HepG2 (cell line): Measurements from ENCODE around the gene SHANK2. TPM values are rescaled to one million over a fixed set of nuclear protein-coding genes. Genes with fewer than 3 reads are reported as not detected.

Experiments
- ATAC-seq: fragments of 200-7000 bp; cut with Tn5 transposase; 3 replicates; pipeline ENCODE4 v1.9.1; 2020; ENCODE audit warnings: mild to moderate bottlenecking, moderate library complexity
- BruUV-seq: library from RNA; stranded (reverse); fragments of 400-500 nt; replicated peaks from 2 replicates; lab custom pipeline; 2021; lab: Mats Ljungman, UMichigan
- CTCF ChIA-PET: fragments of 300-600 bp; formaldehyde crosslinking; extraction: SDS; loops from one replicate; lab custom pipeline; 2021; ENCODE audit warnings: low total read pairs, inconsistent platforms, low intra/inter-chr PET ratio; lab: Yijun Ruan, JAX
- POLR2A ChIA-PET: fragments of 350-600 bp; sonication (Branson Sonifier 250); formaldehyde crosslinking; loops from one replicate; lab custom pipeline; 2020; ENCODE audit warnings: antibody characterized with exemption, inconsistent platforms; lab: Yijun Ruan, JAX
- DNase-seq: peaks from one replicate; pipeline ENCODE4 v3.0.0-alpha.2; 2015; ENCODE audit warnings: low spot score
- FAIRE-seq: peaks from 3 replicates; lab custom pipeline; 2011; peaks lifted over from hg19 to GRCh38; lab: Jason Lieb, UNC
- H2AFZ ChIP-seq: one replicate; pipeline ENCODE4 v1.6.1; 2011; ENCODE audit warnings: low read length, inconsistent platforms
- H3K27ac ChIP-seq: fragments of 300-600 bp; 3 replicates; pipeline ENCODE4 v1.8.0; 2011; ENCODE audit warnings: mixed run types, mild to moderate bottlenecking, mixed read lengths, low read length, inconsistent platforms; ENCODE audit not compliant: insufficient read depth; ENCODE audit errors: extremely low read length
- H3K27me3 ChIP-seq, 2 experiments: fragments of 200-600 bp in 1 of 2; 2 replicates in 1 of 2; 3 replicates in 1 of 2; pipeline versions ENCODE4 v1.6.0 to v1.8.0; 2011; ENCODE audit warnings: low read length in 2 of 2, mild to moderate bottlenecking in 2 of 2, moderate library complexity in 2 of 2, inconsistent platforms in 1 of 2; ENCODE audit not compliant: insufficient read depth in 2 of 2, control insufficient read depth in 1 of 2
- H3K36me3 ChIP-seq, 2 experiments: fragments of 200-600 bp in 1 of 2; replicated peaks in 1 of 2; 2 replicates in 1 of 2; 3 replicates in 1 of 2; pipeline versions ENCODE4 v1.5.1 to v1.8.0; 2011; ENCODE audit warnings: low read length in 2 of 2, inconsistent platforms in 1 of 2; ENCODE audit not compliant: insufficient read depth in 2 of 2, control insufficient read depth in 1 of 2
- H3K4me1 ChIP-seq: 2 replicates; pipeline ENCODE4 v1.5.1; 2012; ENCODE audit warnings: low read length, inconsistent platforms; ENCODE audit not compliant: insufficient read depth
- H3K4me2 ChIP-seq: 2 replicates; pipeline ENCODE4 v1.6.0; 2011; ENCODE audit warnings: low read depth, low read length, inconsistent platforms
- H3K4me3 ChIP-seq, 3 experiments: fragments of 200-600 bp in 1 of 3; sonication (generic), shearing (Covaris generic) in 1 of 3; replicated peaks in 1 of 3; 2 replicates each; pipeline ENCODE4 v1.5.1; 2011 to 2016; ENCODE audit warnings: low read length in 3 of 3, inconsistent platforms in 2 of 3, low read depth in 2 of 3, mild to moderate bottlenecking in 2 of 3, control low read depth in 1 of 3, mixed read lengths in 1 of 3; ENCODE audit not compliant: insufficient read depth in 1 of 3
- H3K79me2 ChIP-seq: one replicate; pipeline ENCODE4 v1.6.1; 2011; ENCODE audit warnings: low read length, inconsistent platforms; ENCODE audit not compliant: insufficient read depth
- H3K9ac ChIP-seq: 2 replicates; pipeline ENCODE4 v1.6.0; 2011; ENCODE audit warnings: mild to moderate bottlenecking, low read depth, low read length, inconsistent platforms; ENCODE audit not compliant: insufficient read depth
- H3K9me3 ChIP-seq: 2 replicates; pipeline ENCODE4 v1.5.1; 2012; ENCODE audit warnings: mild to moderate bottlenecking, low read length
- H4K20me1 ChIP-seq: 2 replicates; pipeline ENCODE4 v1.6.0; 2011; ENCODE audit warnings: inconsistent platforms, mild to moderate bottlenecking, low read length, moderate library complexity; ENCODE audit not compliant: insufficient read depth
- HCFC1 ChIP-seq: fragments of 150-350 bp; IDR thresholded peaks from 2 replicates; pipeline ENCODE4 v1.6.1; 2014; ENCODE audit warnings: low read depth, low read length
- HOXA7 ChIP-seq: sonication (generic); formaldehyde crosslinking; IDR thresholded peaks from 2 replicates; pipeline ENCODE4 v1.8.1; 2022; ENCODE audit warnings: mild to moderate bottlenecking, missing genetic modification reagents, moderate library complexity
- NFKBIZ ChIP-seq: IDR thresholded peaks from 2 replicates; pipeline ENCODE4 v1.6.1; 2018; ENCODE audit warnings: missing genetic modification reagents, missing compliant biosample characterization
- RARA ChIP-seq: IDR thresholded peaks from 2 replicates; pipeline ENCODE4 v1.6.1; 2016; ENCODE audit warnings: missing genetic modification reagents, missing compliant biosample characterization
- WGBS: methylation state at CpG from one replicate; pipeline ENCODE4 v1.1.6; 2017; ENCODE audit warnings: low lambda C conversion rate; 5-methylcytosine and 5-hydroxymethylcytosine counted together
- in situ Hi-C: cut with HindIII; loops from 2 replicates; pipeline ENCODE4 v1.10.0; 2017; ENCODE audit warnings: low pct_unique_long_range_greater_than_20kb; ENCODE audit not compliant: extremely low pct_ligation_motif_present
- intact Hi-C: fragments of 100-400 bp; cut with micrococcal nuclease; formaldehyde crosslinking; loops from one replicate; pipeline ENCODE4 v1.10.0; 2022; ENCODE audit not compliant: unreplicated experiment
- polyA plus RNA-seq, 8 experiments: library from polyadenylated mRNA; depleted of rRNA in 3 of 8; stranded (reverse) in 7 of 8; unstranded in 1 of 8; fragments of >200 nt; fragmentation: Illumina TruSeq in 4 of 8; extraction: Trizol in 4 of 8; gene quantifications; 2 replicates each; pipeline versions ENCODE4 v1.2.1 to v1.2.3, GENCODE V29; 2011 to 2016; ENCODE audit warnings: low read depth in 4 of 8, missing spikeins in 1 of 8, mixed read lengths in 1 of 8; ENCODE audit not compliant: insufficient read depth in 1 of 8
- total RNA-seq, 5 experiments: library from RNA; depleted of rRNA; stranded (reverse); fragments of >200 nt; fragmentation: Illumina TruSeq; extraction: Trizol; gene quantifications; 2 replicates each; pipeline ENCODE4 v1.2.3, GENCODE V29; 2016; ENCODE audit warnings: low read depth in 1 of 5
- TF ChIP-seq, protein P1 (sequence below): sonication (generic); formaldehyde crosslinking; conservative IDR thresholded peaks from 2 replicates; pipeline ENCODE4 v1.4.0; 2020; ENCODE audit warnings: mild to moderate bottlenecking, missing genetic modification reagents, moderate library complexity
- TF ChIP-seq, protein P2 (sequence below): sonication (generic); formaldehyde crosslinking; IDR thresholded peaks from 2 replicates; pipeline ENCODE4 v1.8.0; 2022; ENCODE audit warnings: mild to moderate bottlenecking, missing genetic modification reagents
- TF ChIP-seq, protein P3 (sequence below): sonication (generic); IDR thresholded peaks from 2 replicates; pipeline ENCODE4 v1.6.1; 2016; ENCODE audit warnings: low read depth, borderline replicate concordance
- TF ChIP-seq, protein P4 (sequence below): sonication (generic); formaldehyde crosslinking; IDR thresholded peaks from 2 replicates; pipeline ENCODE4 v1.4.0; 2020; ENCODE audit warnings: mild to moderate bottlenecking, missing genetic modification reagents

The SHANK2 gene
- total and polyA plus RNA-seq, 2 of the 13 experiments (the other 11 are each of a cell fraction or from before 2014, with no cell fraction given): 10.2 to 13.0 TPM

DNA sequence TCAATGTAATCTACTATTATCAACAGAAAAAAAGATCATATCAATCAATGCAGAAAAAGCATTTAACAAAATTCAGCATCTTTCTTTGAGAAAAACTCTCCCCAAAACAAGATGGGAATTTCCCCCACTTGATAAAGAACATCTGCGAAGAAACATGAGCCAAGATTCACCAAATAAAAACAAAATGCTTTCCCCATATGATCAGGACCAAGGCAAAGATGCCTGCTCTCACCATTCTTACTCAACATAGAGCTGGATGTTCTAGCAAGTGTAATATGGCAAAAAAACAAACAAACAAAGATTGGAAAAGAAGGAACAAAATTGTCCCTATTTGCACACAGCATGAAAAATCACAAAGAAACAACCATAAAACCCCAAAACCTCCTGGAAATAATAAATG lies 23.4 kb downstream of the SHANK2 start (continued):
- TF ChIP-seq, protein P1, sequence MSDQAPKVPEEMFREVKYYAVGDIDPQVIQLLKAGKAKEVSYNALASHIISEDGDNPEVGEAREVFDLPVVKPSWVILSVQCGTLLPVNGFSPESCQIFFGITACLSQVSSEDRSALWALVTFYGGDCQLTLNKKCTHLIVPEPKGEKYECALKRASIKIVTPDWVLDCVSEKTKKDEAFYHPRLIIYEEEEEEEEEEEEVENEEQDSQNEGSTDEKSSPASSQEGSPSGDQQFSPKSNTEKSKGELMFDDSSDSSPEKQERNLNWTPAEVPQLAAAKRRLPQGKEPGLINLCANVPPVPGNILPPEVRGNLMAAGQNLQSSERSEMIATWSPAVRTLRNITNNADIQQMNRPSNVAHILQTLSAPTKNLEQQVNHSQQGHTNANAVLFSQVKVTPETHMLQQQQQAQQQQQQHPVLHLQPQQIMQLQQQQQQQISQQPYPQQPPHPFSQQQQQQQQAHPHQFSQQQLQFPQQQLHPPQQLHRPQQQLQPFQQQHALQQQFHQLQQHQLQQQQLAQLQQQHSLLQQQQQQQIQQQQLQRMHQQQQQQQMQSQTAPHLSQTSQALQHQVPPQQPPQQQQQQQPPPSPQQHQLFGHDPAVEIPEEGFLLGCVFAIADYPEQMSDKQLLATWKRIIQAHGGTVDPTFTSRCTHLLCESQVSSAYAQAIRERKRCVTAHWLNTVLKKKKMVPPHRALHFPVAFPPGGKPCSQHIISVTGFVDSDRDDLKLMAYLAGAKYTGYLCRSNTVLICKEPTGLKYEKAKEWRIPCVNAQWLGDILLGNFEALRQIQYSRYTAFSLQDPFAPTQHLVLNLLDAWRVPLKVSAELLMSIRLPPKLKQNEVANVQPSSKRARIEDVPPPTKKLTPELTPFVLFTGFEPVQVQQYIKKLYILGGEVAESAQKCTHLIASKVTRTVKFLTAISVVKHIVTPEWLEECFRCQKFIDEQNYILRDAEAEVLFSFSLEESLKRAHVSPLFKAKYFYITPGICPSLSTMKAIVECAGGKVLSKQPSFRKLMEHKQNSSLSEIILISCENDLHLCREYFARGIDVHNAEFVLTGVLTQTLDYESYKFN (CRISPR knock-in tag): no peak
- no peak for TF ChIP-seq HOXA7
- TF ChIP-seq, protein P2, sequence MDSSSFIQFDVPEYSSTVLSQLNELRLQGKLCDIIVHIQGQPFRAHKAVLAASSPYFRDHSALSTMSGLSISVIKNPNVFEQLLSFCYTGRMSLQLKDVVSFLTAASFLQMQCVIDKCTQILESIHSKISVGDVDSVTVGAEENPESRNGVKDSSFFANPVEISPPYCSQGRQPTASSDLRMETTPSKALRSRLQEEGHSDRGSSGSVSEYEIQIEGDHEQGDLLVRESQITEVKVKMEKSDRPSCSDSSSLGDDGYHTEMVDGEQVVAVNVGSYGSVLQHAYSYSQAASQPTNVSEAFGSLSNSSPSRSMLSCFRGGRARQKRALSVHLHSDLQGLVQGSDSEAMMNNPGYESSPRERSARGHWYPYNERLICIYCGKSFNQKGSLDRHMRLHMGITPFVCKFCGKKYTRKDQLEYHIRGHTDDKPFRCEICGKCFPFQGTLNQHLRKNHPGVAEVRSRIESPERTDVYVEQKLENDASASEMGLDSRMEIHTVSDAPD: no peak

DNA sequence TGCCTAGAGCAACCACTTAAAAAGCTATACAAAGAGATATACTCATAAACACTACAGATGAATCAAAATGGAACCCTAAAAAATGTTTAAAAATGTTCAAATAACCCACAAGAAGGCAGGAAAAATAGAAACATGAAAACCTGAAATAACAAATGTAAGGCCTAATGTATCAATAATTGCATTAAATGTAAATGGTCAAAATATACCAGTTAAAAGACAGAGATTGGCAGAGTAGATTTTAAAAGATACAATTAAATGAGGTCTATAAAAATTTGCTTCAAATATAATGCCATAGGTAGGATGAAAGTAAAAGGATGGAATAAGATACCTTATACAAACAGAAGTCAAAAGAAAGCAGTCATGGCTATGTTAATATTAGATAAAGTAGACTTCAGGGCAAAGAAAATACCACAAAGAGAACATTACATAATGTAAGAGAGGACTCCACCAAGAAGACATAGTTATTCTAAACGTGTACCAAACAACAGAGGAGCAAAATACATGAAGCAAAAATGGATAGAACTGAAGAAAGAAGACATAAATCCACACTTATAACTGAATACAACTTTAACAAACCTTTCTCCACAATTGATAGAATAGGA lies 25.2 kb downstream of the SHANK2 start:
- 88% methylated on average over 1 of the region's 1 CpG for whole genome bisulfite sequencing
- no peak overlapping the region for H3K4me2 ChIP-seq
- no peak overlapping the region for H2AFZ ChIP-seq
- ChIA-PET CTCF (no interaction called here), POLR2A (no interaction called here)
- ATAC-seq: no peak
- BruUV-seq: no TSS peak
- no peak overlapping the region for H3K9ac ChIP-seq
- H3K4me3 ChIP-seq: no peak overlapping the region
- H3K4me1 ChIP-seq: peaks cover 10% of the 10 kb centered on the region
- H3K27me3 ChIP-seq: no peaks in the 10 kb centered on the region
- H3K79me2 ChIP-seq: peaks cover 74% of the 10 kb centered on the region
- in situ Hi-C loops (no loop called here), intact Hi-C loops (no loop called here)
- H3K27ac ChIP-seq: no peak overlapping the region
- peaks cover 22% of the 10 kb centered on the region; the same call in 1 of the 2 replicates for H4K20me1 ChIP-seq
- no peak for FAIRE-seq
- H3K9me3 ChIP-seq: 0 out of 2 replicates have a peak, but pooled peaks cover 6% of the 10 kb centered on the region
- peaks cover 23 to 49% of the 10 kb centered on the region in 2 experiments for H3K36me3 ChIP-seq
- DNase-seq: no peak
- TF ChIP-seq HCFC1 (no peak), RARA (CRISPR knock-in tag) (no peak), NFKBIZ (CRISPR knock-in tag) (no peak)
- TF ChIP-seq, protein P3, sequence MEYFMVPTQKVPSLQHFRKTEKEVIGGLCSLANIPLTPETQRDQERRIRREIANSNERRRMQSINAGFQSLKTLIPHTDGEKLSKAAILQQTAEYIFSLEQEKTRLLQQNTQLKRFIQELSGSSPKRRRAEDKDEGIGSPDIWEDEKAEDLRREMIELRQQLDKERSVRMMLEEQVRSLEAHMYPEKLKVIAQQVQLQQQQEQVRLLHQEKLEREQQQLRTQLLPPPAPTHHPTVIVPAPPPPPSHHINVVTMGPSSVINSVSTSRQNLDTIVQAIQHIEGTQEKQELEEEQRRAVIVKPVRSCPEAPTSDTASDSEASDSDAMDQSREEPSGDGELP: no peak
- TF ChIP-seq, protein P4, sequence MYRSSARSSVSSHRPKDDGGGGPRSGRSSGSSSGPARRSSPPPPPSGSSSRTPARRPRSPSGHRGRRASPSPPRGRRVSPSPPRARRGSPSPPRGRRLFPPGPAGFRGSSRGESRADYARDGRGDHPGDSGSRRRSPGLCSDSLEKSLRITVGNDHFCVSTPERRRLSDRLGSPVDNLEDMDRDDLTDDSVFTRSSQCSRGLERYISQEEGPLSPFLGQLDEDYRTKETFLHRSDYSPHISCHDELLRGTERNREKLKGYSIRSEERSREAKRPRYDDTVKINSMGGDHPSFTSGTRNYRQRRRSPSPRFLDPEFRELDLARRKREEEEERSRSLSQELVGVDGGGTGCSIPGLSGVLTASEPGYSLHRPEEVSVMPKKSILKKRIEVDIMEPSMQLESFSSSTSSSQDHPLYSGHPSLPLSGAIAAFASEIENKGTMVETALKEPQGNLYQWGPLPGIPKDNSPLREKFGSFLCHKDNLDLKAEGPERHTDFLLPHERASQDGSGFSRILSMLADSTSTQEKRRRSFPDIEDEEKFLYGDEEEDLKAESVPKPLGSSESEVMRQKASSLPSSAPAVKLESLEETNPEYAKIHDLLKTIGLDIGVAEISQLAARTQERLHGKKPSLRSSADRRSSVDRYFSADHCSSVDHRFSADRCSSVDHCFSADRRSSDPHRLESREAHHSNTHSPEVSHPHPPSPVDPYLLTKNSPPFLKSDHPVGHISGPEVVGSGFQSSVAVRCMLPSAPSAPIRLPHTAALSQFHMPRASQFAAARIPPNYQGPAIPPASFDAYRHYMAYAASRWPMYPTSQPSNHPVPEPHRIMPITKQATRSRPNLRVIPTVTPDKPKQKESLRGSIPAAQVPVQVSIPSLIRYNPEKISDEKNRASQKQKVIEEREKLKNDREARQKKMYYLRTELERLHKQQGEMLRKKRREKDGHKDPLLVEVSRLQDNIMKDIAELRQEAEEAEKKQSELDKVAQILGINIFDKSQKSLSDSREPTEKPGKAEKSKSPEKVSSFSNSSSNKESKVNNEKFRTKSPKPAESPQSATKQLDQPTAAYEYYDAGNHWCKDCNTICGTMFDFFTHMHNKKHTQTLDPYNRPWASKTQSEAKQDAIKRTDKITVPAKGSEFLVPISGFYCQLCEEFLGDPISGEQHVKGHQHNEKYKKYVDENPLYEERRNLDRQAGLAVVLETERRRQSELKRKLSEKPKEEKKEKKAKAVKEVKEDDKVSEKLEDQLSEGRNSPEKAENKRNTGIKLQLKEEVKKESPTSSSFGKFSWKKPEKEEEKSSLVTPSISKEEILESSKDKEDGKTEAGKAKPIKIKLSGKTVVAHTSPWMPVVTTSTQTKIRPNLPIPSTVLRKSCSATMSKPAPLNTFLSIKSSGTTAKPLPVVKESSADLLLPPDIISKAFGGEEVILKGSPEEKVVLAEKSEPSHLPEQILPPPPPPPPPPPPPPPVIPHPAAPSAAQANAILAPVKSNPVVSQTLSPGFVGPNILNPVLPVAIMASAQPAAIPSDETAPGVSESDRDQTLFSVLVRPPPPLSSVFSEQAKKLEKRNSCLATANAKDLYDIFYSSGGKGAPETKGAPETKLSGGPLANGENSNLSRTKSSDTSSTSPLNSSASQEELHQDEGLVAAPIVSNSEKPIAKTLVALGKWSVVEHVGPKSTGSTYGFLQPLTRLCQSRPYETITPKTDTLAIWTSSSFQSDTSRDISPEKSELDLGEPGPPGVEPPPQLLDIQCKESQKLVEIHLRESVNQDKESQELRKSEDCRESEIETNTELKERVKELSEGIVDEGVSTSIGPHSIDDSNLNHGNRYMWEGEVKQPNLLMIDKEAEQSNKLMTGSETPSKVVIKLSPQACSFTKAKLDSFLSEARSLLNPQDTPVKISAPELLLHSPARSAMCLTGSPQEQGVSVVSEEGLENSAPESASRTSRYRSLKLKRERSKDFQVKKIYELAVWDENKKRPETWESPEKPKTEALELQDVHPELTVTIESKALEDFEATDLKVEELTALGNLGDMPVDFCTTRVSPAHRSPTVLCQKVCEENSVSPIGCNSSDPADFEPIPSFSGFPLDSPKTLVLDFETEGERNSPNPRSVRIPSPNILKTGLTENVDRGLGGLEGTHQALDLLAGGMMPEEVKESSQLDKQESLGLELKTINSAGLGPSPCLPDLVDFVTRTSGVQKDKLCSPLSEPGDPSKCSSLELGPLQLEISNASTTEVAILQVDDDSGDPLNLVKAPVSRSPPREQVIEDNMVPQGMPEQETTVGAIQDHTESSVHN (CRISPR knock-in tag): no peak
